SJCRH30 (cell line): ENCODE measurements around the gene DNASE1L3. TPM values are rescaled to one million over a fixed set of nuclear protein-coding genes. Genes with fewer than 3 reads are reported as not detected.

ENCODE experiments used
- DNase-seq, 2 experiments: peaks; one replicate each; pipeline ENCODE4 v3.0.0-alpha.2; 2015 to 2020
- H3K27ac ChIP-seq: fragments of 250-450 bp; sonication (Bioruptor Pico); 2 replicates; pipeline ENCODE4 v1.5.1; 2020; ENCODE audit warnings: mild to moderate bottlenecking, moderate library complexity
- H3K27me3 ChIP-seq: fragments of 250-450 bp; sonication (Bioruptor Pico); 2 replicates; pipeline ENCODE4 v1.5.1; 2020; ENCODE audit warnings: mild to moderate bottlenecking, moderate library complexity
- H3K36me3 ChIP-seq: fragments of 250-450 bp; sonication (Bioruptor Pico); 2 replicates; pipeline ENCODE4 v1.5.1; 2020; ENCODE audit warnings: mild to moderate bottlenecking, moderate library complexity
- H3K4me1 ChIP-seq: fragments of 250-450 bp; sonication (Bioruptor Pico); 2 replicates; pipeline ENCODE4 v1.5.1; 2020; ENCODE audit warnings: mild to moderate bottlenecking, moderate library complexity
- H3K4me3 ChIP-seq: fragments of 250-450 bp; sonication (Bioruptor Pico); 2 replicates; pipeline ENCODE4 v1.5.1; 2020; ENCODE audit warnings: mild to moderate bottlenecking, moderate library complexity
- H3K9me3 ChIP-seq: fragments of 250-450 bp; sonication (Bioruptor Pico); replicated peaks from 2 replicates; pipeline ENCODE4 v1.5.1; 2020; ENCODE audit warnings: mild to moderate bottlenecking, moderate library complexity
- total RNA-seq: library from RNA; depleted of rRNA; stranded (reverse); fragments of >200 nt; shearing (Covaris generic); gene quantifications from 2 replicates; pipeline ENCODE4 v1.2.3, GENCODE V29; 2014

Gene DNASE1L3
- total RNA-seq, 1 experiment from 2014 or later: not detected

DNA sequence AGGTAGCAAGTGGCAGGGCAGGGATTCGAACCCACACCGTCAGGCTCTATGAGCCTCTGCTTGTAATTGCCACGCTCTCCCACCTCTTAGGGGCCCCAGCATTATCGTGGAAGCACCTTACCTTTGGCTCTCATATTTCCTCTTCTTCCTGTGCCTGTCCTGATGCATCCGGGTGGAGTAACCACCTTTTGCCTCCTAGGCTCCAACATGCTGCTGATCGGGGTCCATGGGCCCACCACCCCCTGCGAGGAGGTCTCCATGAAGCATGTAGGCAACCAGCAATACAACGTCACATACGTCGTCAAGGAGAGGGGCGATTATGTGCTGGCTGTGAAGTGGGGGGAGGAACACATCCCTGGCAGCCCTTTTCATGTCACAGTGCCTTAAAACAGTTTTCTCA is 40.4 kb downstream of the DNASE1L3 start:
- peaks cover 8% of the 10 kb centered on the region; the same call in 1 of the 2 replicates for H3K4me1 ChIP-seq
- H3K36me3 ChIP-seq: no peaks in the 10 kb centered on the region
- H3K9me3 ChIP-seq: no peaks in the 10 kb centered on the region
- H3K27me3 ChIP-seq: no peaks in the 10 kb centered on the region
- H3K4me3 ChIP-seq: no peak overlapping the region
- no peak overlapping the region for H3K27ac ChIP-seq
- no peak for DNase-seq

DNA sequence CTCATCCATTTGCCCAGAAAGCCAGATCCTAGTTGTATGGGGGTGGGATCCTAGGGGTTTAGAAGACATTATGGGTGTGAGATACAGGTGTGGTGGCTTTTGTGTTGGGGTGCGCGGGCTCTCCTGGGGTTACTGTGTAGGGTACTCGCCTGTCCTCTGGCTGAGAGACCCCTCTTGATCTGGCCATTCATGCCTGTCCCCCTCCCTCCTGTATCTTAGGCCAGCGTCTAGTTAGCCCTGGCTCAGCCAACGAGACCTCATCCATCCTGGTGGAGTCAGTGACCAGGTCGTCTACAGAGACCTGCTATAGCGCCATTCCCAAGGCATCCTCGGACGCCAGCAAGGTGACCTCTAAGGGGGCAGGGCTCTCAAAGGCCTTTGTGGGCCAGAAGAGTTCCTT is 41.4 kb downstream of the DNASE1L3 start:
- Histone ChIP-seq H3K36me3 (no peaks in the 10 kb centered on the region), H3K4me1 (peaks cover 18% of the 10 kb centered on the region), H3K4me3 (no peak overlapping the region), H3K9me3 (no peaks in the 10 kb centered on the region), H3K27ac (no peak overlapping the region), H3K27me3 (no peaks in the 10 kb centered on the region)
- DNase-seq: no peak

DNA sequence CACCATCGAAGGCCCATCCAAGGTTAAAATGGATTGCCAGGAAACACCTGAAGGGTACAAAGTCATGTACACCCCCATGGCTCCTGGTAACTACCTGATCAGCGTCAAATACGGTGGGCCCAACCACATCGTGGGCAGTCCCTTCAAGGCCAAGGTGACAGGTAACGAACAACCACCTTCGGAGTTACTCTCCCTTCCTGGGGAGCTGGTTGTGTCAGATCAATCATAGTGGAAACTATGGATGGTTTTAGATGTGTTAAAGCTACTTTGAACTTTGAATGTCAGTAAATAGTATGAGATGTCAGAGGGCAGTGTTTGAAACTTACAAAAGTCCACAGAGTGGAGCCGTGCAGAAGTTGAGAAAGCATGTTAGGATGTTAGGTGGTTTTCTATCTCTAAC is 42.3 kb downstream of the DNASE1L3 start:
- no peaks in the 10 kb centered on the region for H3K36me3 ChIP-seq

DNA sequence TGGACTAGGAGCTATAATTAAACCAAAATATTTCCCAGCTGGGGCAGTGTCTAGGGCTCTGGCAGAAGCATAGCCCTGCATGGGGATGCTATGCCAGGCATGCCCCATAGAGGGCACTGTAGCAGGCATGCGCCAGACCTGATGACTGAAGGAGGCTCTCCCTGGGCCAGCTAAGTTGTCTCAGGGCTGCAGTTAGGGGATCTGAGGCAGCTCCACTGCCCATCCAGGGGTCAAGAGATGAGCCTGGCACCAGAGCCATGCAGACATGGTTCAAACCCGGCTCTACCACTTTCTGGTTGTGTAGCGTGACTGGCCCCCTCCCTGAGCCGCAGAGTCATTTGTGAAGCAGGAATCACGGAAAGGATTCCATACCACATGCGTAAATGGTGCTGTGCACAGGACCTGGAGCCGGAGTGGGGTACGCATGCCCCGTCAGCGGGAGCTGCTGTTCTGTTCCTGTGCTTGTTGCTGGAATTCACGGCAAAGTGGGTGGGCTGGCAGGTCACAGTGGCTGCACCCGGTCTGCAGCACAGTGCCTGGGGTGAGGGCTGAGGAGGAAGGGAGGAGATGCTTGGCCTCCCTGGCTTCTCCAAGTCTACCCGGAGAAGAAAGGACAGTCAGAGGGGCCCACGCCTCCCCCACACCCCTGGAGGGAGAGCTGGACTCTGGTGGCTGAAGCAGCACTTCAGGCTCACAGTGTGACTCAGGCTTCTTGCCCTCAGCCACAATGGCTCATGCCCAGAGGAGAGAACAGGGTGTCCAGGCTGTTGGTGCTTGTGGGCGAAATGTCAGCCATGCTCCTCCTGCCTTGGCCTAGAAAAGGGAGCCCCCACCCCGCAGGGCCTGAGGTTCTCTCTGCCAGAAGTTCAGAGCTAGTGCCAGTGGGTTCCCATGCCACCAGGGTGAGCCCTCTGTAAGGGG is 43.1 kb downstream of the DNASE1L3 start:
- no peaks in the 10 kb centered on the region for H3K27me3 ChIP-seq
- no peaks in the 10 kb centered on the region for H3K9me3 ChIP-seq
- H3K36me3 ChIP-seq: no peaks in the 10 kb centered on the region
- peak; percentile 40 to 59 for DNase-seq
- H3K4me3 ChIP-seq: no peak overlapping the region
- no peak overlapping the region for H3K27ac ChIP-seq
- peaks cover 29% of the 10 kb centered on the region for H3K4me1 ChIP-seq

More for the DNA sequence above, 42.3 kb downstream of the DNASE1L3 start:
- Histone ChIP-seq H3K27me3 (no peaks in the 10 kb centered on the region), H3K9me3 (no peaks in the 10 kb centered on the region), H3K4me1 (peaks cover 26% of the 10 kb centered on the region), H3K4me3 (no peak overlapping the region), H3K27ac (no peak overlapping the region)
- DNase-seq: no peak

DNA sequence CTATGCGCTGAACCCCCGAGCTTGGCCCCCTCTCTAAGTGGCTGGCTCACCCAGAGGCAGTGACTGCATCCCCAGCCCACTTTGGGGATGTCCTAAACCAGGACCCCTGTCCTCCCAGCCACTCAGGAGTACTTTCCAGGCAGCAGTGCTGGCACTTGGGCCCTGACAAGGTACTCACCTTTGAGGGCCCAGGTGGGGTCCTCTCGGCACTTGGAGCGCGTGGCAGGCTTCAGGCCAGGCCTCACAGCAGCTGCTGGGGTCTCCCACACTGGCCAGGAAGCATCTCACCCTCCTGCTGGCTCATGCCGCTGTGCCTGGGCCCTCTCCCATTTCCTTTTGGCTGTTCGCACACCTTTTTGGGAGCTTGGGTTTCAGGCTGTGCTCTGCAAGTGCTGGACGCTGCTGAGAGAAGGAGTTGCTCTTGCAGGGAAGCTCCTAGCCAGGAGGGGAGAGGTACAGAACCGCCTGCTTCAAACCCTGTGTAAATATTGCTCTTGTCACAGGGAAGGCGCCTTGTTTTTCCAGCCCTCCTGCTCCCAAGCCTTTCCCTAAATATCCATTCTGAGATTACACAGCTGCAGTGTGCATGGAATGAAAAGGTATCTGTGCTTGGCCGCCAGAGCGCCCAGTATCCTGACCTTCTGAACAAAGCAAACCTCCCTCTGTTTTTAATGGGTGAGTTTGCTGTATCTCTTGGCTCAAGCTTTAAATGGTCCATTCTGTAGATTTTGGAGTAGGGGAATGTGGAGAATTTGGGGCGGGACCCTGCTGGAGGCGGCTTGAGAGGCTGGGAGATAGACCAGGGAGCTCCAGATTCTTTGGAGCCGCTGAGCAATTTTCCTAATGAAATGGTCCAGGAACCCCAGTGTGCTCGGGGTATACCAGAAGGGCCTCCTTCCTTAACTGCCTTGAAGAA is 45.6 kb downstream of the DNASE1L3 start:
- no peaks in the 10 kb centered on the region; the same call in 1 of the 2 replicates for H3K9me3 ChIP-seq
- H3K36me3 ChIP-seq: no peaks in the 10 kb centered on the region
- peak overlapping the region; percentile 38 for H3K27ac ChIP-seq
- peaks cover 37% of the 10 kb centered on the region for H3K4me1 ChIP-seq
- DNase-seq: peak; percentile 35 to 54
- no peaks in the 10 kb centered on the region for H3K27me3 ChIP-seq
- H3K4me3 ChIP-seq: no peak overlapping the region

DNA sequence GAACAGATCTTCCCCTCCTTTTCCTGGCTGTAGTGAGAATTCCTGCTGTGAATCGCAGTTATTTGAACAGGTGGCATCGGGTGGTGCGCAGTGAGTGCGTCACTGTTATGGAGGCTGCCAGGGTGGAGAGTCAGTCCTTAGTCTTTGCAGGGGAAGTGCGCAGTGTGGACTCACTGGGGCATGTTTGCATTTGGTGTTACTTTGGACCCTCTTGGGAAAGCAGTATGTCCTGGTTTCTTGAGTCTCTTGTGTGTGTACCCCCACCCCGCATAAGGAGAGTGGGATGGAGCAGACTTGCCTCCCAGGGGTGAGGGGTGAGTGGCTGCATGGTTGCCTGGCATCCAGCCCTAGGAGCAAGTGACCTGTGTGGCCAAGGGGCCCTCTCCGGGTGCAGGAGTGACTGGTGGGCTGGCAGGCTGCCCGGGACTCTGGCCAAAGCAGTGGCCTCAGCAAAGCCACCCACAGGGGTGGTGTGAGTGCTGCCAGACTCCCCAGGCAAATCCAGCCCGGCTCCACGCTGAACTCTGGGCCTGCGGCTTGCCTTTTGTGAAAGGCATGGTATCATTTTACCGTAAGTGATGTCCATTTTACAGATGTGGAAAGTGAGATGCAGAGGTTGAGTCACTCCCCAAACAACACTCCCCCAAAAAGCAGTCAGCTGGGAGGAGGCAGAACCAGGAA is 46.4 kb downstream of the DNASE1L3 start:
- Histone ChIP-seq H3K27me3 (no peaks in the 10 kb centered on the region), H3K27ac (peak overlapping the region; percentile 38), H3K9me3 (no peaks in the 10 kb centered on the region; the same call in 1 of the 2 replicates), H3K36me3 (no peaks in the 10 kb centered on the region), H3K4me3 (no peak overlapping the region), H3K4me1 (peaks cover 37% of the 10 kb centered on the region)
- DNase-seq: peak; percentile 80 to 86

DNA sequence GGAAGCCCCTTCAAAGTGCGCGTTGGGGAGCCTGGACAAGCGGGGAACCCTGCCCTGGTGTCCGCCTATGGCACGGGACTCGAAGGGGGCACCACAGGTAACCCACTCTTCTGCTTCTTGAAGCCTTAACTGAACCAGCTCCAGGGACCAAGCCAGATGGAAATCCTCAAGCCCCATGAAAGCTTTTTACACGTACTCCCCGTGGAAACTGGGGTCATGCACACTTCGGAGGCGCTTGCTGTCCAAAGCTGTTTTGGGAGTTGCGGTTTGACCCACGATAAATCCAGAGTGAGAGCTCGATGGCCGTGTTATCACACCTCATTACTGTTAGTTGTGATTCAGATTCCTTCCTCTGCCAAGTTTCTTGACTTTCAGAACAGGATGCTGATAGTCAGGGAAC is 47.5 kb downstream of the DNASE1L3 start:
- Histone ChIP-seq H3K9me3 (no peaks in the 10 kb centered on the region; the same call in 1 of the 2 replicates), H3K4me3 (no peak overlapping the region), H3K27me3 (no peaks in the 10 kb centered on the region), H3K4me1 (peaks cover 37% of the 10 kb centered on the region), H3K36me3 (no peaks in the 10 kb centered on the region), H3K27ac (no peak overlapping the region)
- no peak for DNase-seq

DNA sequence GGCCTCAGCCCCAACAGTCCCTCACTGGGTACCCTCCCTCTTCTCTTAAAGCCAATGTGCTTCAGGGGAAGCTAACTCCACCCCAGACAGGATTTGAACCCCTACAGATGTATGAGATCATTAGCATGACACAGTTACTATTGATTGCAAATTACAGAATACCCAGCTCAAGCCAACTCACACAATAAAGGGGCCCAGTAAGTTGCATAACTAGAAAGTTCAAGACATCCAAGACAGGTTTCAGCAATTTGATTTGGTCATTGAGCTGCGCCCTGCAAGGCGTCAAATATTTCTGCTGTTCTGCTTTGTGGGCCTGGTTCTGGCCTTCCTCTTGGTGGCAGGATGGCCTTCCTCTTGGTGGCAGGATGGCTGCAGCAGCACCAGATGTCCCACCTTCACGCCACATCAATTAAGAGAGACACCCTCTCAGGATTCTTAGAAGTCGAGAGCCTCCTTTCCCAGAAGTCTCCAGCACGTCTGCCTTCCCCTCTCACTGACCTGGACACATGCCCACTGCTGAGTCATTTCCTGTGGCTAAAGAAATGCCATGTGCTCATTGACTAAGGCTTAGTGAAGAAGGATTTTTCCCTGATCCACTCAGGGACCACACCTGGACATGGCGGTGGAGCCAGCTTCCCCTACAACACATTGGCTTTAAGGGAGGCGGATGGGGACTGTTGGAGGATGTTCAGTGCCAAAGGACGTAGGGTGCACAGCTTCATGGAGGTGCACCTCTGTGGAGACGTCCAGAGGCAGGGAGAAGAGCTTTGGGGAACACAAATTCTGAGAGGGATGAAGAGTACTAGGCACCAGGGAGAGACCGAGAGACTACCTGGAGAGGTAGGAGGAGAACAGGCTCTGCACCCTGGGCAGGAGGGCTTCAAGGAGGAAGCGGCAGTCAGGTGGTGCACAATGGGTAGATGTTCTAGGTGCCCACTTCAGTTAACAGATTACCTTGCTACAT is 49.1 kb downstream of the DNASE1L3 start:
- H3K27ac ChIP-seq: no peak overlapping the region

DNA sequence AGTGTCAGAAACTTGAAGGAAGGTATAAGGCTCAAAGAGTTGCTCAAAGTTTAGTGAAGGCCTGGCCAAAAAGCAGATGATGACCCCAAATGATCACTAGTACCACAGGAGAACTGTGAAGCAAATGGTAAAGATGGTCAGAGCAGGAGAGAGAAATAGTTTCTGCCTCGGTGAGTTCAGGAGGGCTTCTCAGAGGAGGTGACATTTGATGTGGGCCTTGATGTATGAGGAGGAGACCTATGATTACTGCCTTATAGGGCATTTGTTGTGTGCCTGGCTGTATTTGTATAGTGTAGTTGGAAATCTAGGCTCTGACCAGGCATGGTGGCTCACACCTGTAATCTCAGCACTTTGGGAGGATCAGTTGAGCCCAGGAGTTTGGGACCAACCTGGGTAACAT is 50.4 kb downstream of the DNASE1L3 start:
- H3K9me3 ChIP-seq: no peaks in the 10 kb centered on the region; the same call in 1 of the 2 replicates
- H3K36me3 ChIP-seq: no peaks in the 10 kb centered on the region
- H3K27me3 ChIP-seq: no peaks in the 10 kb centered on the region
- no peak for DNase-seq
- peaks cover 30% of the 10 kb centered on the region for H3K4me1 ChIP-seq
- H3K4me3 ChIP-seq: no peak overlapping the region
- no peak overlapping the region for H3K27ac ChIP-seq

More for the DNA sequence above, 49.1 kb downstream of the DNASE1L3 start:
- Histone ChIP-seq H3K27me3 (no peaks in the 10 kb centered on the region), H3K9me3 (no peaks in the 10 kb centered on the region; the same call in 1 of the 2 replicates), H3K4me3 (no peak overlapping the region), H3K4me1 (peaks cover 37% of the 10 kb centered on the region), H3K36me3 (no peaks in the 10 kb centered on the region)
- DNase-seq: peak; percentile 69 to 70

DNA sequence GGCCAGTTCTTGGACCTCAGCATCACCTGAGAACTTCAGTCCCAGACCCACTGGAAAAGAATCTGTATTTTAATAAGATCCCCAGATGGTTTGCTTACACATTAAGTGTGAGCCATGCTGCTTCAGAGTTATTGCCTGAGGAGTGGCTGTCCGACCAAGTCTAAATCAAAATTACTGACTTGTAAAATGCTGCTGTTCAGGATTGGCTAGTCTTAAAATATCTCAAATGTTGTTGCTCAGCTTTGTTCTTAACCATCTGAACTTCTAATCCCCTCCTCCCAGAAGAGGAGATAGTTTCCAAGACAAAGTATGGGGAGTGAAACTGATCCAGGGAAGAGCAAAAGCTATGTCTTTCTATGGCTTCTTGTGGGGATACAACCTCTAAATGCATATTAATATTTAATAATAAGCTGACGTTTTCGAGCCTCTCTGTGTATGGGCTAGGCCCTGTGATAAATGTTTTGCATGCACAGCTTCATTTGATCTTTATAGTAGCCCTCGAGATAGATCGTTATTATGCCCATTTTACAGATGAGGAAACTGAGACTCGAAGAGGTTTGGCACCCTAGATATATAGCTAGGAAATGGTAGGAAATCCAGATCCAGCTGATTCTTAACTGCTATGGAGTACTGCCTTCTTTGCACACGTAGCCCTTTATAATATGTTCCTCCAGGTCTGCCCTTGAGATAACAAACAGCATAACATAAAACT is 52.2 kb downstream of the DNASE1L3 start:
- H3K4me3 ChIP-seq: no peak overlapping the region
- no peaks in the 10 kb centered on the region; the same call in 1 of the 2 replicates for H3K9me3 ChIP-seq
- DNase-seq: no peak
- H3K4me1 ChIP-seq: peaks cover 12% of the 10 kb centered on the region
- H3K27ac ChIP-seq: no peak overlapping the region
- no peaks in the 10 kb centered on the region for H3K36me3 ChIP-seq
- H3K27me3 ChIP-seq: no peaks in the 10 kb centered on the region

DNA sequence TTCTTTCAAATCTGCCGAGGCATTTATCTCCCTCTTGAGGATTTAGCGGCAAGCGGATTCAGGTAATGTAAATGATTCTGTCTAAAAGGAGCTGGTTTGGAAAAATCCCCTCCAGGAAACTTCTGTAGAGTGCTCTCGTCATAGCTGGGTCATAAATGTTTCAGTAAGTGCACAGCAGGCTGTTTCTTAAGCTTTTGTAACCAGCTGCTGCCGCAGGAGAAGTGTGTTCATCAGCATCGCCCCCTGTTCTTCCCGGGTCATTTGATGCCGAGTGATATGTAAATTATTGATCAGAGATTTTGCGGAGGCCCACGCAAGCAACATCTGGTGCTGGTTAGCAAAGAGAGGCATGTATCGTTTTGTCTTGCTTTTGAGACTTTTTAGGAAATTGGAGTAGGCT is 53.1 kb downstream of the DNASE1L3 start:
- peaks cover 8% of the 10 kb centered on the region for H3K4me1 ChIP-seq
- no peak for DNase-seq
- H3K36me3 ChIP-seq: no peaks in the 10 kb centered on the region
- H3K27ac ChIP-seq: no peak overlapping the region
- H3K27me3 ChIP-seq: no peaks in the 10 kb centered on the region
- H3K4me3 ChIP-seq: no peak overlapping the region
- H3K9me3 ChIP-seq: no peaks in the 10 kb centered on the region; the same call in 1 of the 2 replicates

DNA sequence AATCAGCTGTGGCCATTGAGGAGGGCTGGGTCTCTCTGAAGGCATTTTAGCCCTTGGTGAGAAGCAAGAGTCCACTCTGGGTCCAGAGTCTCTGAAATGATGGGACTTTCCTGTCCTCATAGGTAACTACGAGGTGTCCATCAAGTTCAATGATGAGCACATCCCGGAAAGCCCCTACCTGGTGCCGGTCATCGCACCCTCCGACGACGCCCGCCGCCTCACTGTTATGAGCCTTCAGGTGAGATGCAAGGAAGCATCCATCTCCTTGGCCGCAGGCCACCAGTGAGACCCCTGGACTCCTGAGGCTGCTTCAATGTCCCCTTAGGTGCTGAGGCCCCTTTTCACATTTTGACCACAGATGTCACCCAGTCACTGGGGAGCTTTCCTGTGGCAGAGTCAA is 54.9 kb downstream of the DNASE1L3 start:
- no peaks in the 10 kb centered on the region for H3K4me1 ChIP-seq
- no peak for DNase-seq
- H3K4me3 ChIP-seq: no peak overlapping the region
- H3K9me3 ChIP-seq: no peaks in the 10 kb centered on the region
- no peaks in the 10 kb centered on the region for H3K27me3 ChIP-seq
- H3K36me3 ChIP-seq: no peaks in the 10 kb centered on the region
- H3K27ac ChIP-seq: no peak overlapping the region
